Suprapubic skin (tissue), 4 donors: Measurements from ENCODE around the gene RPTOR. TPM values are rescaled to one million over a fixed set of nuclear protein-coding genes. Genes with fewer than 3 reads are reported as not detected.
A peak's percentile ranks its signal among the peaks of the same experiment; 100 is the strongest.

ENCODE experiments used
- DNase-seq, 2 donors: peaks; one replicate each; pipeline ENCODE4 v3.0.0-alpha.2; 2019; ENCODE audit warnings: low spot score in 2 of 2
- H3K27ac ChIP-seq: fragments of 200-600 bp; sonication (generic); one replicate; pipeline ENCODE4 v1.5.1; 2019
- H3K27me3 ChIP-seq: fragments of 200-600 bp; sonication (generic); one replicate; pipeline ENCODE4 v1.5.1; 2019
- H3K36me3 ChIP-seq: fragments of 200-600 bp; sonication (generic); one replicate; pipeline ENCODE4 v1.5.1; 2019
- H3K4me1 ChIP-seq: fragments of 200-600 bp; sonication (generic); one replicate; pipeline ENCODE4 v1.5.1; 2019
- H3K4me3 ChIP-seq: fragments of 200-600 bp; sonication (generic); one replicate; pipeline ENCODE4 v1.5.1; 2019; ENCODE audit warnings: mild to moderate bottlenecking
- H3K9me3 ChIP-seq: fragments of 200-600 bp; sonication (generic); one replicate; pipeline ENCODE4 v1.5.1; 2019
- CTCF ChIP-seq, 2 donors: fragments of 200-600 bp in 1 of 2; fragments of 450-650 bp in 1 of 2; sonication (generic) in 1 of 2; IDR thresholded peaks; one replicate each; pipeline ENCODE4 v1.5.1; 2016 to 2019; ENCODE audit warnings: antibody characterized with exemption in 2 of 2, mild to moderate bottlenecking in 1 of 2, moderate library complexity in 1 of 2
- EP300 ChIP-seq: sonication (generic); formaldehyde crosslinking; IDR thresholded peaks from one replicate; pipeline ENCODE4 v1.6.1; 2017; ENCODE audit warnings: antibody characterized with exemption
- POLR2A ChIP-seq, 2 donors: fragments of 450-650 bp; IDR thresholded peaks; one replicate each; pipeline ENCODE4 v1.6.1; 2017; ENCODE audit warnings: antibody characterized with exemption in 2 of 2, mild to moderate bottlenecking in 2 of 2, moderate library complexity in 2 of 2
- POLR2AphosphoS5 ChIP-seq, 3 donors: sonication (generic); formaldehyde crosslinking; IDR thresholded peaks; one replicate each; pipeline ENCODE4 v1.6.1; 2017; ENCODE audit warnings: antibody characterized with exemption in 3 of 3
- WGBS: methylation state at CpG from one replicate; pipeline ENCODE4 v1.1.5; 2018; 5-methylcytosine and 5-hydroxymethylcytosine counted together
- total RNA-seq, 4 donors: library from RNA; depleted of rRNA; stranded (reverse); fragments of >200 nt; gene quantifications; one replicate each; pipeline ENCODE4 v1.1.0, GENCODE V29; 2016

The RPTOR gene
- total RNA-seq, 4 donors from 2014 or later, result 45.8 to 84.6 (median 53.0) TPM

DNA sequence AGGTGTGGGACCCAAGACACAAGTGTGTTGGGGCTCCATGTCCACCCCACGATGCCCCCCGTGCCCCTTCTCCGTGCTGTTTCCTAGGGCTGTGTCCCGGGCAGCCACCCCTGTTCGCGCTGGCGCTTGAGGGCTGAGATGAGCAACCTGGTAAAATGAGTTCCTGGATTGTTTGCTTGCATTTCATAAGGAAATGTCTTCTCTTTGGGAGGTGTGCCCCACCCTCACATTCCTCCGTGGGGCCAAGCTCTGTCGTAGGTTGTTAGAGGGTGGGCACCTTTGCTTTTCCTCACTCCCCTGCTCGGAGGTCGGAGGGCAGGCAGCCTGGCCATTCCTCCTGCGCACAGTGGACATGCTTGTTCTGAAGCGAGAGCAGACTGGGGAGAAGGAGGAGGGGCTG, 275.7 kb downstream of the RPTOR start:
- WGBS, result 78% methylated on average over 12 of the region's 13 CpGs
- no peak overlapping the region for H3K4me3 ChIP-seq
- peak in 1 of 2 donors; percentile 15 for DNase-seq
- no peaks in the 10 kb centered on the region for H3K27me3 ChIP-seq
- H3K36me3 ChIP-seq, result peaks cover 14% of the 10 kb centered on the region
- no peaks in the 10 kb centered on the region for H3K9me3 ChIP-seq
- H3K4me1 ChIP-seq, result no peaks in the 10 kb centered on the region
- TF ChIP-seq POLR2AphosphoS5 (IDR thresholded peaks at IDR 0.05), result no peak
- TF ChIP-seq CTCF (IDR thresholded peaks at IDR 0.05), result no peak
- no peak for TF ChIP-seq POLR2A (IDR thresholded peaks at IDR 0.05)
- TF ChIP-seq EP300, result no peak
- H3K27ac ChIP-seq, result no peak overlapping the region

GRCh38 chr17:80821546-80821945, 276.9 kb downstream of the RPTOR start:
- peaks cover 4% of the 10 kb centered on the region for H3K4me1 ChIP-seq
- peak; percentile 49 for DNase-seq
- no peak for TF ChIP-seq EP300
- TF ChIP-seq POLR2A (IDR thresholded peaks at IDR 0.05), result no peak
- TF ChIP-seq POLR2AphosphoS5 (IDR thresholded peaks at IDR 0.05), result no peak
- no peaks in the 10 kb centered on the region for H3K9me3 ChIP-seq
- WGBS, result 96% methylated on average over 18 of the region's 18 CpGs
- no peak overlapping the region for H3K27ac ChIP-seq
- no peak overlapping the region for H3K4me3 ChIP-seq
- H3K36me3 ChIP-seq, result peaks cover 14% of the 10 kb centered on the region
- no peaks in the 10 kb centered on the region for H3K27me3 ChIP-seq

DNA sequence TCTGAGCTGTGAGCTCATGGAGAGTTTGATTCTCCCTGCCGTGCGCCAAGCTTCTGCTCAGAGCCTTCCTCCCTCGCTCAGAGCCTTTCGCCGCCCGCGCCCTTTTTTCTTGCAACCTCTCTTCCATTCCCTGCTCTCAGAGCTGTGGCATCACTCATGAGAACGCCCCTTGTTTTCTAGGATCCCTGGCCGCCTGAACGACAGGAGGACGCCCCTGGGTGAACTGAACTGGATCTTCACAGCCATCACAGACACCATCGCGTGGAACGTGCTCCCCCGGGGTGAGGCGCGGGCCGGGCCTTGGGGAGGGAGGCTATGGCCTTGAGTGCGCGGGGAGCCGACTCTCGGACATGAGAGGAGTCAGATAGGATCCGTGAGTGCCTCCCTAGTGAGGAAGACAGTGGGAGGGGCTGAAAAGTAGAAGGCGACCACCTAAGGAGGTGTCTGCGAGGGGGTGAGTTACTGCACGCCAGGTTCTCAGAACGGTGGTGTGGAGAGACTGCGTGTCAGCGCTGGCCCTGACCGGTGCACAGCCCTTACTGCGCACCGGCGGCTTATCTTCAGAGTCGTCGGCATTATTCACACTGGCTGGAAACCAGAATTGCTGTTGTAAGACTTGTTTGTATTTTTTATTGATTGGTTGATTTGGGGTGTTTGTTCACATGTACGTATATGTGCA, 277.5 kb downstream of the RPTOR start:
- no peak overlapping the region for H3K4me3 ChIP-seq
- WGBS, result 96% methylated on average over 36 of the region's 36 CpGs
- peak in 1 of 2 donors; percentile 35 for DNase-seq
- H3K27ac ChIP-seq, result no peak overlapping the region
- H3K36me3 ChIP-seq, result peaks cover 14% of the 10 kb centered on the region
- no peak for TF ChIP-seq POLR2A (IDR thresholded peaks at IDR 0.05)
- TF ChIP-seq POLR2AphosphoS5 (IDR thresholded peaks at IDR 0.05), result no peak
- no peak for TF ChIP-seq EP300
- TF ChIP-seq CTCF (IDR thresholded peaks at IDR 0.05), result no peak
- no peaks in the 10 kb centered on the region for H3K9me3 ChIP-seq
- H3K27me3 ChIP-seq, result no peaks in the 10 kb centered on the region
- peaks cover 10% of the 10 kb centered on the region for H3K4me1 ChIP-seq

DNA sequence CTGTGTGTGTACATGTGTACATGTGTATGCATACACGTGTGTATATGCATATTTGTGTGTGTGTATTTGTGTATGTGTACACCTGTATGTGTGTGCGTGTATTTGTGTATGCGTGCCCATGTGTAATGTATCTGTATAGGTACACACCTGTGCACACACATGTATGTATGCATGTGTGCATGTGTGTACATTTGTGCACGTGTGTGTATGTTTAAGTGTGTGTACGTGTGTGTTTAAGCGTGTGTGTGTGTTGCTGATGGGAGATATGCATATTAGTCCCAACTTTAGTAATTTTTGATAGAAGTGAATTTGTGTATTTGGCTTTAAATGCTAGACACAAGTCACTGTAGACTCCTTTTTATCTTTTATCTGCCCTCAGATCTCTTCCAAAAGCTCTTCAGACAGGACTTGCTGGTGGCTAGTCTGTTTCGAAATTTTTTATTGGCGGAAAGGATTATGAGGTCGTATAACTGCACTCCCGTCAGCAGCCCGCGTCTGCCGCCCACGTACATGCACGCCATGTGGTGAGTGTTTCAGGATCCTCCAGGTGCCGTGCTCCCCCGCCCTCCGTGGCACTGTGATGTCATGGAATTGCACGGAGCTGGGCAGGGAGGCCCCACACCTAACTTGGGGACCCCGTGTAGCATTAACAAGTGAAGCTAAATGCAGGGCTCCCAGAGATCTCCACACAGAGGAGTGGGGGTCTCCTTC, 278.2 kb downstream of the RPTOR start:
- WGBS, result 84% methylated on average over 20 of the region's 20 CpGs
- peaks cover 16% of the 10 kb centered on the region for H3K4me1 ChIP-seq
- H3K9me3 ChIP-seq, result no peaks in the 10 kb centered on the region
- peaks cover 14% of the 10 kb centered on the region for H3K36me3 ChIP-seq
- H3K27me3 ChIP-seq, result no peaks in the 10 kb centered on the region
- H3K4me3 ChIP-seq, result no peak overlapping the region
- no peak overlapping the region for H3K27ac ChIP-seq
- no peak for DNase-seq
- no peak for TF ChIP-seq POLR2A (IDR thresholded peaks at IDR 0.05)
- TF ChIP-seq POLR2AphosphoS5 (IDR thresholded peaks at IDR 0.05), result no peak
- no peak for TF ChIP-seq EP300
- no peak for TF ChIP-seq CTCF (IDR thresholded peaks at IDR 0.05)

GRCh38 chr17:80824549-80825470, 280.2 kb downstream of the RPTOR start:
- peaks cover 16% of the 10 kb centered on the region for H3K4me1 ChIP-seq
- H3K27me3 ChIP-seq, result no peaks in the 10 kb centered on the region
- TF ChIP-seq POLR2AphosphoS5 (IDR thresholded peaks at IDR 0.05) (no peak), POLR2A (IDR thresholded peaks at IDR 0.05) (no peak), EP300 (no peak)
- 96% methylated on average over 32 of the region's 36 CpGs for WGBS
- no peak overlapping the region for H3K4me3 ChIP-seq
- peaks cover 14% of the 10 kb centered on the region for H3K36me3 ChIP-seq
- H3K27ac ChIP-seq, result no peak overlapping the region
- H3K9me3 ChIP-seq, result no peaks in the 10 kb centered on the region
- no peak for DNase-seq
